OCI-LY3 (cell line): ENCODE results near the gene DAB1.

Experiments used
- H2AFZ ChIP-seq: fragments of 200-600, 300-600 bp; shearing (Covaris generic); 2 replicates; pipeline ENCODE4 v1.6.0; 2014; ENCODE audit warnings: antibody characterized with exemption, low read depth, low read length
- H3K27ac ChIP-seq: fragments of 200-600, 300-600 bp; sonication (generic); 2 replicates; pipeline ENCODE4 v1.5.1; 2014; ENCODE audit warnings: mild to moderate bottlenecking, low read length, moderate library complexity, mixed read lengths
- H3K27me3 ChIP-seq: fragments of 200-600, 300-600 bp; sonication (generic); 2 replicates; pipeline ENCODE4 v1.6.1; 2014; ENCODE audit warnings: low read depth, low read length, mixed read lengths
- H3K36me3 ChIP-seq: fragments of 200-600, 300-600 bp; sonication (generic); replicated peaks from 2 replicates; pipeline ENCODE3; 2014; ENCODE audit warnings: low read depth, low read length, mixed read lengths
- H3K4me1 ChIP-seq: fragments of 300-600, 200-600 bp; sonication (generic); 2 replicates; pipeline ENCODE4 v1.6.1; 2014; ENCODE audit warnings: low read length, mixed read lengths
- H3K4me2 ChIP-seq: fragments of 200-600, 300-600 bp; sonication (generic); 2 replicates; pipeline ENCODE4 v1.6.1; 2014; ENCODE audit warnings: low read length, mixed read lengths
- H3K4me3 ChIP-seq: fragments of 300-600, 200-600 bp; sonication (generic); 2 replicates; pipeline ENCODE4 v1.5.1; 2014; ENCODE audit warnings: antibody characterized with exemption, mild to moderate bottlenecking, low read length, moderate library complexity
- H3K79me2 ChIP-seq: fragments of 300-600, 200-600 bp; shearing (Covaris generic); 2 replicates; pipeline ENCODE4 v1.6.1; 2014; ENCODE audit warnings: mild to moderate bottlenecking, low read length, mixed read lengths
- H3K9ac ChIP-seq: fragments of 300-600, 200-600 bp; shearing (Covaris generic); 2 replicates; pipeline ENCODE4 v1.6.0; 2014; ENCODE audit warnings: mild to moderate bottlenecking, low read length, moderate library complexity
- H3K9me3 ChIP-seq: fragments of 200-600, 300-600 bp; shearing (Covaris generic); 2 replicates; pipeline ENCODE4 v1.6.1; 2014; ENCODE audit warnings: low read length, mixed read lengths; ENCODE audit not compliant: insufficient read depth
- H4K20me1 ChIP-seq: fragments of 200-600, 300-600 bp; sonication (generic); 2 replicates; pipeline ENCODE4 v1.6.1; 2016; ENCODE audit warnings: low read length, mixed read lengths; ENCODE audit not compliant: insufficient read depth
- CTCF ChIP-seq: fragments of 200-600, 300-600 bp; sonication (generic); IDR thresholded peaks from 2 replicates; pipeline ENCODE4 v1.5.1; 2014; ENCODE audit warnings: antibody characterized with exemption, low read length, low read depth
- EZH2phosphoT487 ChIP-seq: fragments of 200-600 bp; shearing (Covaris generic); IDR thresholded peaks from 2 replicates; pipeline ENCODE4 v1.6.1; 2018; ENCODE audit warnings: antibody characterized with exemption, mixed run types, low read depth

Gene DAB1

GRCh38 chr1:57172040-57172439 is 251.8 kb downstream of the DAB1 start:
- H3K4me3 ChIP-seq: no peak overlapping the region
- H3K4me2 ChIP-seq: no peak overlapping the region
- H3K27me3 ChIP-seq: peaks cover 25% of the 10 kb centered on the region
- H3K4me1 ChIP-seq: peaks cover 28% of the 10 kb centered on the region
- no peaks in the 10 kb centered on the region for H3K79me2 ChIP-seq
- no peaks in the 10 kb centered on the region for H3K9me3 ChIP-seq
- no peaks in the 10 kb centered on the region for H4K20me1 ChIP-seq
- H3K9ac ChIP-seq: no peak overlapping the region
- no peaks in the 10 kb centered on the region for H3K36me3 ChIP-seq
- H3K27ac ChIP-seq: no peak overlapping the region
- TF ChIP-seq CTCF (no peak), EZH2phosphoT487 (no peak)
- H2AFZ ChIP-seq: no peak overlapping the region

GRCh38 chr1:57167997-57168396 is 255.9 kb downstream of the DAB1 start:
- TF ChIP-seq CTCF: no peak
- 0 out of 2 replicates have a peak, but pooled peaks have one; percentile 52 for TF ChIP-seq EZH2phosphoT487

GRCh38 chr1:57165546-57165945 is 258.3 kb downstream of the DAB1 start:
- H3K9ac ChIP-seq: no peak overlapping the region
- H2AFZ ChIP-seq: no peak overlapping the region
- no peak overlapping the region for H3K4me3 ChIP-seq
- no peak for TF ChIP-seq EZH2phosphoT487
- TF ChIP-seq CTCF: no peak
- no peaks in the 10 kb centered on the region for H3K36me3 ChIP-seq
- no peaks in the 10 kb centered on the region for H4K20me1 ChIP-seq
- peaks cover 32% of the 10 kb centered on the region for H3K4me1 ChIP-seq
- H3K9me3 ChIP-seq: no peaks in the 10 kb centered on the region
- H3K27me3 ChIP-seq: peaks cover 40% of the 10 kb centered on the region
- no peak overlapping the region for H3K27ac ChIP-seq
- no peaks in the 10 kb centered on the region for H3K79me2 ChIP-seq
- H3K4me2 ChIP-seq: no peak overlapping the region

More at GRCh38 chr1:57167997-57168396, 255.9 kb downstream of the DAB1 start:
- Histone ChIP-seq H3K4me3 (peak overlapping the region; percentile 50), H3K27ac (peak overlapping the region; percentile 50; the same call in 1 of the 2 replicates), H4K20me1 (no peaks in the 10 kb centered on the region), H3K79me2 (no peaks in the 10 kb centered on the region), H3K4me1 (peaks cover 39% of the 10 kb centered on the region), H3K27me3 (peaks cover 42% of the 10 kb centered on the region), H3K9me3 (no peaks in the 10 kb centered on the region), H3K4me2 (peak overlapping the region; percentile 93), H2AFZ (no peak overlapping the region), H3K9ac (no peak overlapping the region), H3K36me3 (no peaks in the 10 kb centered on the region)

GRCh38 chr1:57164584-57164983 is 259.3 kb downstream of the DAB1 start:
- Histone ChIP-seq H3K4me2 (no peak overlapping the region), H3K27me3 (peaks cover 36% of the 10 kb centered on the region), H3K9me3 (no peaks in the 10 kb centered on the region), H3K9ac (no peak overlapping the region), H3K79me2 (no peaks in the 10 kb centered on the region), H3K36me3 (no peaks in the 10 kb centered on the region), H2AFZ (no peak overlapping the region), H3K4me1 (peaks cover 32% of the 10 kb centered on the region), H3K27ac (no peak overlapping the region), H4K20me1 (no peaks in the 10 kb centered on the region), H3K4me3 (no peak overlapping the region)
- TF ChIP-seq EZH2phosphoT487 (no peak), CTCF (no peak)
